ENCODE data around the gene BICD2. TPM values are rescaled to one million over a fixed set of nuclear protein-coding genes. Genes with fewer than 3 reads are reported as not detected.

Gene BICD2
- total and polyA plus RNA-seq, 9 of the 15 experiments (the other 6 are each of a cell fraction or from before 2014, with no cell fraction given) = 3.6 to 23.4 (median 11.8) TPM

DNA sequence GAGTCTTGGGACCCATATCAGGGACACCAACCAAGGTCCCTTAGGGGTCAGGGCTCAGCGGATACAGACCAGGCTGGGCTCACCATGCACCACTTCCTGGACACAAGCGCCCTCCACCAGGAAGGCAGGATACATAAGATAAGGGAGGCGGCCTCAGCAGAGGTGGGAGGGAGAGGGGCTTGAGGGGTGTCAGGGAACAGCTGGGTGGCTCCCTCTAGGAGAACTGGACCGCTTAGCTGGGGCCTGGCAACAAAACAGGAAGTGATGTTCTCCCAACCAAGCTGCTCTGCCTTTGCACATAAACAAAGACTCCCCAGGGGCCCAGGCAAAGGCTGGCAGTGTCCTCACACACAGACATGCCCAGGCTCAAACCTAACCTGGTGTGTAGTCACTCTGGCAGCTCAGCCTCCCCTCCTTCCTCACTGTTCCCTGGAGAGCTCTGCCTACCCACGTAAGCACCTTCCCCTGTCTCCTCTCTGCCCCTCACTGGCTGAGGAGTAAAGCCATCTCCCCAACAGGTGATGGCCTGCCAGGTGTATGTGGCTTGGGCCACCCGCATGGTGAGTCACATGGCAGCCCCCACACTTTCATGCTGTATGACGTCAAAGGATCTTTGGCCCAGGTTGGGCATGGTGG is 5.8 kb upstream of the BICD2 start (continued):
- TF ChIP-seq CBX3 (IDR thresholded peaks at IDR 0.05; ENCODE audit: borderline replicate concordance in 1 of 2, low read length in 2 of 2) = no peak; a peak in 1 of 3 replicates
- no peak for TF ChIP-seq HNRNPL (IDR thresholded peaks at IDR 0.05; ENCODE audit: low read depth, low read length)
- TF ChIP-seq KLF6 (CRISPR knock-in tag; IDR thresholded peaks at IDR 0.05; ENCODE audit: borderline replicate concordance) = no peak
- no peak for TF ChIP-seq POLR2AphosphoS5 (IDR thresholded peaks at IDR 0.05; ENCODE audit: control insufficient read depth, insufficient read depth, low read depth, low read length)
- TF ChIP-seq SP1 (CRISPR knock-in tag; IDR thresholded peaks at IDR 0.05) = no peak
- TF ChIP-seq ZNF253 (CRISPR knock-in tag; conservative IDR thresholded peaks at IDR 0.05) = no peak
- no peak for TF ChIP-seq AFF4 (CRISPR knock-in tag; IDR thresholded peaks at IDR 0.05)
- no peak for TF ChIP-seq MAZ (CRISPR knock-in tag; conservative IDR thresholded peaks at IDR 0.05 in 1 of 2, IDR thresholded peaks at IDR 0.05 in 1 of 2)
- TF ChIP-seq ZBTB7A (IDR thresholded peaks at IDR 0.05; ENCODE audit: borderline replicate concordance, control insufficient read depth, low read depth, low read length) = peak; percentile 86; the same call in 1 of the 2 replicates
- no peak for TF ChIP-seq XRCC3 (IDR thresholded peaks at IDR 0.05)
- no peak for TF ChIP-seq RB1 (IDR thresholded peaks at IDR 0.05; ENCODE audit: low read depth)
- TF ChIP-seq ZC3H8 (IDR thresholded peaks at IDR 0.05) = no peak
- TF ChIP-seq ZBTB17 (CRISPR knock-in tag; IDR thresholded peaks at IDR 0.05) = no peak
- 0 out of 2 replicates have a peak, but pooled peaks have one; percentile 23 for TF ChIP-seq ARID1B (IDR thresholded peaks at IDR 0.05)
- no peak for TF ChIP-seq HMGN3 (IDR thresholded peaks at IDR 0.05; ENCODE audit: borderline replicate concordance, extremely low read depth, insufficient read length, low read depth, low read length)
- TF ChIP-seq, protein P1, sequence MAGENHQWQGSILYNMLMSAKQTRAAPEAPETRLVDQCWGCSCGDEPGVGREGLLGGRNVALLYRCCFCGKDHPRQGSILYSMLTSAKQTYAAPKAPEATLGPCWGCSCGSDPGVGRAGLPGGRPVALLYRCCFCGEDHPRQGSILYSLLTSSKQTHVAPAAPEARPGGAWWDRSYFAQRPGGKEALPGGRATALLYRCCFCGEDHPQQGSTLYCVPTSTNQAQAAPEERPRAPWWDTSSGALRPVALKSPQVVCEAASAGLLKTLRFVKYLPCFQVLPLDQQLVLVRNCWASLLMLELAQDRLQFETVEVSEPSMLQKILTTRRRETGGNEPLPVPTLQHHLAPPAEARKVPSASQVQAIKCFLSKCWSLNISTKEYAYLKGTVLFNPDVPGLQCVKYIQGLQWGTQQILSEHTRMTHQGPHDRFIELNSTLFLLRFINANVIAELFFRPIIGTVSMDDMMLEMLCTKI (IDR thresholded peaks at IDR 0.05; ENCODE audit: partially characterized antibody) = no peak
- no peak for TF ChIP-seq BCLAF1 (IDR thresholded peaks at IDR 0.05; ENCODE audit: borderline replicate concordance in 1 of 2, control insufficient read depth in 1 of 2, low read depth in 2 of 2, low read length in 1 of 2)
- TF ChIP-seq FOXM1 (IDR thresholded peaks at IDR 0.05; ENCODE audit: low read depth) = no peak
- TF ChIP-seq FOXM1 (CRISPR knock-in tag; IDR thresholded peaks at IDR 0.05; ENCODE audit: low read depth) = no peak
